HepG2 (cell line): ENCODE measurements around the gene RAB11FIP5. TPM values are rescaled to one million over a fixed set of nuclear protein-coding genes. Genes with fewer than 3 reads are reported as not detected.
A peak's percentile ranks its signal among the peaks of the same experiment; 100 is the strongest.

Source experiments
- AFF4 ChIP-seq: sonication (generic); formaldehyde crosslinking; IDR thresholded peaks from 2 replicates; pipeline ENCODE4 v1.4.0; 2020; ENCODE audit warnings: missing genetic modification reagents
- ARHGAP35 ChIP-seq: sonication (generic); formaldehyde crosslinking; IDR thresholded peaks from 2 replicates; pipeline ENCODE4 v1.9.0; 2022; ENCODE audit warnings: mild to moderate bottlenecking, inconsistent platforms, moderate library complexity, missing genetic modification reagents, borderline replicate concordance
- E2F2 ChIP-seq: sonication (generic); formaldehyde crosslinking; IDR thresholded peaks from 2 replicates; pipeline ENCODE4 v1.4.0; 2020; ENCODE audit warnings: missing genetic modification reagents, borderline replicate concordance
- KDM5B ChIP-seq: sonication (generic); formaldehyde crosslinking; IDR thresholded peaks from 2 replicates; pipeline ENCODE4 v1.4.0; 2020; ENCODE audit warnings: missing genetic modification reagents, mild to moderate bottlenecking, borderline replicate concordance
- MEIS1 ChIP-seq: sonication (generic); formaldehyde crosslinking; IDR thresholded peaks from 2 replicates; pipeline ENCODE4 v1.9.0; 2021; ENCODE audit warnings: mild to moderate bottlenecking, missing genetic modification reagents, moderate library complexity, borderline replicate concordance
- MYC ChIP-seq: sonication (generic); formaldehyde crosslinking; IDR thresholded peaks from 2 replicates; pipeline ENCODE4 v1.9.0; 2021; ENCODE audit warnings: missing genetic modification reagents, borderline replicate concordance
- NPAS2 ChIP-seq: sonication (generic); formaldehyde crosslinking; IDR thresholded peaks from 2 replicates; pipeline ENCODE4 v1.8.0; 2022; ENCODE audit warnings: mild to moderate bottlenecking, missing genetic modification reagents, borderline replicate concordance
- SKIL ChIP-seq: sonication (generic); formaldehyde crosslinking; IDR thresholded peaks from 2 replicates; pipeline ENCODE4 v1.8.0; 2022; ENCODE audit warnings: missing genetic modification reagents, mild to moderate bottlenecking, moderate library complexity, borderline replicate concordance
- TOPORS ChIP-seq: sonication (generic); formaldehyde crosslinking; IDR thresholded peaks from 2 replicates; pipeline ENCODE4 v1.8.0; 2023; ENCODE audit warnings: mild to moderate bottlenecking, missing genetic modification reagents
- YY1 ChIP-seq: IDR thresholded peaks from 2 replicates; pipeline ENCODE4 v1.6.1; 2011; ENCODE audit warnings: low read length, low read depth, moderate library complexity, mild to moderate bottlenecking; ENCODE audit not compliant: insufficient read depth, insufficient replicate concordance
- ZBTB42 ChIP-seq: sonication (generic); formaldehyde crosslinking; IDR thresholded peaks from 2 replicates; pipeline ENCODE4 v1.5.0; 2020; ENCODE audit warnings: mild to moderate bottlenecking, missing genetic modification reagents
- ZNF260 ChIP-seq: sonication (generic); formaldehyde crosslinking; IDR thresholded peaks from 2 replicates; pipeline ENCODE4 v1.4.0; 2020; ENCODE audit warnings: missing genetic modification reagents, low read depth, mild to moderate bottlenecking, borderline replicate concordance
- ZNF263 ChIP-seq: sonication (generic); formaldehyde crosslinking; IDR thresholded peaks from 2 replicates; pipeline ENCODE4 v1.4.0; 2020; ENCODE audit warnings: missing genetic modification reagents
- ZNF530 ChIP-seq: sonication (generic); formaldehyde crosslinking; IDR thresholded peaks from 2 replicates; pipeline ENCODE4 v1.5.0; 2020; ENCODE audit warnings: low read depth, mild to moderate bottlenecking, missing genetic modification reagents
- ZNF660 ChIP-seq: sonication (generic); formaldehyde crosslinking; IDR thresholded peaks from 2 replicates; pipeline ENCODE4 v1.5.1; 2020; ENCODE audit warnings: mild to moderate bottlenecking, low read depth, missing genetic modification reagents, borderline replicate concordance
- ZZZ3 ChIP-seq: sonication (generic); formaldehyde crosslinking; IDR thresholded peaks from 2 replicates; pipeline ENCODE4 v1.4.0; 2020; ENCODE audit warnings: missing genetic modification reagents, mild to moderate bottlenecking, borderline replicate concordance
- polyA plus RNA-seq, 8 experiments: library from polyadenylated mRNA; depleted of rRNA in 3 of 8; stranded (reverse) in 7 of 8; unstranded in 1 of 8; fragments of >200 nt; fragmentation: Illumina TruSeq in 4 of 8; extraction: Trizol in 4 of 8; gene quantifications; 2 replicates each; pipeline versions ENCODE4 v1.2.1 to v1.2.3, GENCODE V29; 2011 to 2016; ENCODE audit warnings: low read depth in 4 of 8, missing spikeins in 1 of 8, mixed read lengths in 1 of 8; ENCODE audit not compliant: insufficient read depth in 1 of 8
- total RNA-seq, 5 experiments: library from RNA; depleted of rRNA; stranded (reverse); fragments of >200 nt; fragmentation: Illumina TruSeq; extraction: Trizol; gene quantifications; 2 replicates each; pipeline ENCODE4 v1.2.3, GENCODE V29; 2016; ENCODE audit warnings: low read depth in 1 of 5
- TF ChIP-seq, protein P1 (sequence below): sonication (generic); formaldehyde crosslinking; IDR thresholded peaks from 2 replicates; pipeline ENCODE4 v1.4.0; 2020; ENCODE audit warnings: mild to moderate bottlenecking, missing genetic modification reagents
- TF ChIP-seq, protein P2 (sequence below): sonication (generic); formaldehyde crosslinking; IDR thresholded peaks from 2 replicates; pipeline ENCODE4 v1.5.0; 2020; ENCODE audit warnings: missing genetic modification reagents
- TF ChIP-seq, protein P3 (sequence below): sonication (generic); formaldehyde crosslinking; IDR thresholded peaks from 2 replicates; pipeline ENCODE4 v1.5.0; 2020; ENCODE audit warnings: missing genetic modification reagents, mild to moderate bottlenecking, borderline replicate concordance

Gene RAB11FIP5
- total and polyA plus RNA-seq, 2 of the 13 experiments (the other 11 are each of a cell fraction or from before 2014, with no cell fraction given), result 9.4 to 22.9 TPM

DNA sequence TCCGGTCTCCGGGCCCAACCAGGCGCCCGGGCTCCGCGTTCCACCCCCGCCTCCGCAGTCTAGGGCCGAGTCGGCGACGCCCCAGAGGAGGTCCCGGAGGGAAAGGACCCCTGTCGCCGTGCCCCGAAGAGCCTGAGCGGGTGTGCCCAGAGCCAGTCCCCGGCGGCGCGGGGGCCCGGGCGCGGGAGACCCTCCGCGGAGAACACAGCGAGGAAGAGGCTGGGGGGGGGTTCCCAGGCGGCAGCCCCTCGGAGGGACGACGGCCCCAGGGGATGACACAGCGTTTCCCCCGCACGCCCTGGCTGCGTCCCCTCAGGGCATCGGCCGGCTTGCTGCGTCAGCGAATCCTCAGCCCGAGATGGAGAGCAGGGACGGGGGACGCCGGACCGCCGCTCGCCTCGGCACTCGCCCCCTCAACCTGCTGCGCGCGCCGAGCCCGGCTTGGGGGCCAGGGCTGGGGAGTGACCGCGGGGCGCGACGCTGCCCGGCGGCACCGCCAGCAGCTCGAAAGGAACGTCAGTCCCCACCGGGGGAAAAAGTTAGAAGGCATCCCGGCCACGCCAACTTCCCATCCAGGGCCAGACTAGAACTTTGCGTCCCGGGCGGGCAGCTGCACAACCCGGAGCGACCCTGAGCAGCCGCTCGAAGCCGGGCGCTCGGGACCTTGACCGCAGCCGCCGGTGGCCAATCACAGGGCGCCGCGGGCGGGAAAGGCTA, 41.9 kb downstream of the RAB11FIP5 start (continued):
- TF ChIP-seq AFF4 (CRISPR knock-in tag) (no peak), ZZZ3 (0 out of 2 replicates have a peak, but pooled peaks have one; percentile 12), YY1 (no peak), SKIL (CRISPR knock-in tag) (no peak), NPAS2 (no peak), E2F2 (CRISPR knock-in tag) (no peak), ZNF263 (CRISPR knock-in tag) (no peak; the same call in none of the 2 replicates), ZNF260 (no peak), KDM5B (CRISPR knock-in tag) (peak; percentile 43), TOPORS (no peak), MYC (CRISPR knock-in tag) (no peak), ZNF530 (no peak; the same call in 1 of the 2 replicates), MEIS1 (CRISPR knock-in tag) (0 out of 2 replicates have a peak, but pooled peaks have one; percentile 12), ARHGAP35 (no peak), ZBTB42 (CRISPR knock-in tag) (0 out of 2 replicates have a peak, but pooled peaks have one; percentile 28), ZNF660 (no peak)
- TF ChIP-seq, protein P1, sequence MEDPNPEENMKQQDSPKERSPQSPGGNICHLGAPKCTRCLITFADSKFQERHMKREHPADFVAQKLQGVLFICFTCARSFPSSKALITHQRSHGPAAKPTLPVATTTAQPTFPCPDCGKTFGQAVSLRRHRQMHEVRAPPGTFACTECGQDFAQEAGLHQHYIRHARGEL (CRISPR knock-in tag), result no peak
- TF ChIP-seq, protein P2, sequence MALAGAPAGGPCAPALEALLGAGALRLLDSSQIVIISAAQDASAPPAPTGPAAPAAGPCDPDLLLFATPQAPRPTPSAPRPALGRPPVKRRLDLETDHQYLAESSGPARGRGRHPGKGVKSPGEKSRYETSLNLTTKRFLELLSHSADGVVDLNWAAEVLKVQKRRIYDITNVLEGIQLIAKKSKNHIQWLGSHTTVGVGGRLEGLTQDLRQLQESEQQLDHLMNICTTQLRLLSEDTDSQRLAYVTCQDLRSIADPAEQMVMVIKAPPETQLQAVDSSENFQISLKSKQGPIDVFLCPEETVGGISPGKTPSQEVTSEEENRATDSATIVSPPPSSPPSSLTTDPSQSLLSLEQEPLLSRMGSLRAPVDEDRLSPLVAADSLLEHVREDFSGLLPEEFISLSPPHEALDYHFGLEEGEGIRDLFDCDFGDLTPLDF (CRISPR knock-in tag), result no peak
- TF ChIP-seq, protein P3, sequence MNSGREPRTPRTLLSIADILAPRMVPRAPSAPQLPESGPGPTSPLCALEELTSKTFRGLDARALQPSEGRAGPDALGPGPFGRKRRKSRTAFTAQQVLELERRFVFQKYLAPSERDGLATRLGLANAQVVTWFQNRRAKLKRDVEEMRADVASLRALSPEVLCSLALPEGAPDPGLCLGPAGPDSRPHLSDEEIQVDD (CRISPR knock-in tag), result no peak
